ENCODE measurements around the gene RAPGEF4. TPM values are rescaled to one million over a fixed set of nuclear protein-coding genes. Genes with fewer than 3 reads are reported as not detected.

The RAPGEF4 gene
- total RNA-seq, 4 donors from 2014 or later = 3.6 to 12.0 (median 6.7) TPM

DNA sequence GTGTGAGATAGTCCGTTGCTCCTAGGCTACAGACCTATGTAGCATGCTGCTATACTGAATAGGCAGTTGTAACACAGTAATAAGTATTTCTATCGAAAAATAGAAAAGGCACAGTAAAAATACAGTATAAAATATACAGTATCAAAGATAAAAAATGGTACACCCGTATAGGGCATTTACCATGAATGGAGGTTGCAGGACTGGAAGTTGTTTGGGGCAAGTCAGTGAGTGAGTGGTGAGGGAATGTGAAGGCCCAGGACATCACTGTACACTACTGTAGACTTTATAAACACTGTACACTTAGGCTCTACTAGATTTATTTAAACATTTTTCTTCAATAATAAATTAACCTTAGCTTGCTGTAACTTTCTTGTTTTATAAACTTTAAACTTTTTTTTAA is 343.5 kb downstream of the RAPGEF4 start:
- DNase-seq (ENCODE audit: low spot score in 2 of 2) = no peak
- 90 to 92% methylated on average over 3 of the region's 3 CpGs for WGBS, 2 donors
- H3K9me3 ChIP-seq = no peaks in the 10 kb centered on the region
- no peak overlapping the region for H3K27ac ChIP-seq
- TF ChIP-seq POLR2A (IDR thresholded peaks at IDR 0.05) = no peak
- TF ChIP-seq CTCF (IDR thresholded peaks at IDR 0.05) = no peak
- TF ChIP-seq EP300 (IDR thresholded peaks at IDR 0.05) = no peak
- no peak overlapping the region for H3K4me3 ChIP-seq
- no peaks in the 10 kb centered on the region for H3K36me3 ChIP-seq
- H3K4me1 ChIP-seq = peaks cover 0 to 27% (median 5%) of the 10 kb centered on the region in 4 donors
- H3K27me3 ChIP-seq = no peaks in the 10 kb centered on the region

- no peak overlapping the region for H3K27ac ChIP-seq
Observed at GRCh38 chr2:173079973-173080860, 344.6 kb downstream of the RAPGEF4 start.

GRCh38 chr2:173086518-173087213 is 351.0 kb downstream of the RAPGEF4 start:
- Histone ChIP-seq H3K9me3 (no peaks in the 10 kb centered on the region), H3K27me3 (no peaks in the 10 kb centered on the region), H3K36me3 (no peaks in the 10 kb centered on the region), H3K27ac (peak overlapping the region in 2 of 4 donors; percentile 25 to 29), H3K4me1 (peaks cover 0 to 12% (median 0%) of the 10 kb centered on the region in 4 donors), H3K4me3 (no peak overlapping the region)
- TF ChIP-seq POLR2A (IDR thresholded peaks at IDR 0.05) (no peak), EP300 (IDR thresholded peaks at IDR 0.05) (no peak), CTCF (IDR thresholded peaks at IDR 0.05) (no peak)
- DNase-seq (ENCODE audit: low spot score in 2 of 2) = peak in 1 of 2 donors; percentile 32
- WGBS, 2 donors = 79 to 82% methylated on average over 2 of the region's 2 CpGs

More at GRCh38 chr2:173079973-173080860, 344.6 kb downstream of the RAPGEF4 start:
- no peak for TF ChIP-seq EP300 (IDR thresholded peaks at IDR 0.05)
- no peak for TF ChIP-seq POLR2A (IDR thresholded peaks at IDR 0.05)
- TF ChIP-seq CTCF (IDR thresholded peaks at IDR 0.05) = no peak
- H3K36me3 ChIP-seq = no peaks in the 10 kb centered on the region
- 86 to 97% methylated on average over 6 of the region's 6 CpGs for WGBS, 2 donors
- no peaks in the 10 kb centered on the region for H3K27me3 ChIP-seq
- no peak overlapping the region for H3K4me3 ChIP-seq
- DNase-seq (ENCODE audit: low spot score in 2 of 2) = no peak
- H3K9me3 ChIP-seq = no peaks in the 10 kb centered on the region
- H3K4me1 ChIP-seq = peaks cover 0 to 24% (median 4%) of the 10 kb centered on the region in 4 donors

DNA sequence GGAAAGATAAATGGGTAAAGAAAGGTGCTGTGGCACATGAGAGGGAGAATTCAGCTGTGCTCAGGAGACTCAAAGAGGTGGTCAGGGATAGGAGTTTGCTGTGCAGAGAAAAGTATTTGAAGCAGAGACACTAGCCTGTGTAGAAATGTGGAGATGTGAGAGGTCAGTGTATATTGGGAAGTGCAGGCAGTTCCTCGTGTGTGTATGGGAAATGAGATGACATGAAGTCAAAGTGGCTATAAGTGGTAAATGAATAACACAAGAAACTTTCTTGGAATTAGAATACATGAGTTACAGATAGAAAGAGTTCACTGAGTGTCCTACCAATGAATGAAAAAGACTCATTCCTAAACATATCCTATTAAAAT is 351.6 kb downstream of the RAPGEF4 start:
- peaks cover 0 to 14% (median 0%) of the 10 kb centered on the region in 4 donors for H3K4me1 ChIP-seq
- H3K27ac ChIP-seq = peak overlapping the region in 2 of 4 donors; percentile 25 to 29
- DNase-seq (ENCODE audit: low spot score in 2 of 2) = no peak
- no peak overlapping the region for H3K4me3 ChIP-seq
- H3K27me3 ChIP-seq = no peaks in the 10 kb centered on the region
- H3K36me3 ChIP-seq = no peaks in the 10 kb centered on the region
- TF ChIP-seq EP300 (IDR thresholded peaks at IDR 0.05) = no peak
- TF ChIP-seq POLR2A (IDR thresholded peaks at IDR 0.05) = no peak
- no peak for TF ChIP-seq CTCF (IDR thresholded peaks at IDR 0.05)
- no peaks in the 10 kb centered on the region for H3K9me3 ChIP-seq
- 53 to 56% methylated on average over 1 of the region's 1 CpG for WGBS, 2 donors

Measured in tibial nerve (tissue), 4 donors.